ENCODE measurements around the gene NEGR1.
"Not testable (repeated sequence)": the region's sequence is repeated elsewhere in the genome, so short reads cannot be mapped to it uniquely, and the experiment has no call there.

The NEGR1 gene

DNA sequence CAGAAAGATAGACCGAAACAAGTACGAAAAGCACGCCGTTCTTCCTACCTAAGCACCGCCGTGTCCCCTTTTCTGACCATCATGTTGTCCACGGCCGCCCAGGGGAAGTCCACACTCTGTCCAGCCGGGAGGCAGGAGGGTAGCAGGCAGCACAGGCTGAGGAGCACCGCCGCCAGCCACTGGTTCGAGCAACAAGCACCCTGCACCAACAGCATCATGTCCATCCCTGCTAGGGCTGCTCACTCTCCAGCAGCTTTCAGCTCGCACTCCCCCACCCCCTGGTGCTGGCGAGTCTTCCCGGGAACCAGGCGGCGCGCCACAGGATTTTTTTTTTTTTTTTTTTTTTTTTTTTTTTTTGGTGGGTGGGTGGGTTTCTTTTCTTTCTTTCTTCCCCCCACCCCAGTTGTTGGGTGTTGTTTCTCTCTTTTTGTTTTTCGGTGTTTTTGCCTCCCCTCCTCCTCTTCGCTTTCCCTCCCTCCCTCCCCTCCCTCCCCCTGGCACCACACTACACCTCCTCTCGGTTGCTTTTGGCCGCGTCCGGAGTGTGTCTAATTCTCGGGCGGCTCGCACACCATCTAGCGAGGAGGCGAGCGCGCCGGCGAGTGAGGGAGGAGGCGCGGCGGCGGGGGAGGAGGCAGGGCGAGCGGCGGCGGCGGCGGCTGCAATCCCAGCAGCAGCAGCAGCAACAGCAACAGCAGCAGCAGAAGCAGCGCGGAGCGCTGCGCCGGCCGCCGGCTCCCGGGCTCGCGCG is at the start of gene NEGR1:
Gene NEGR1 (minus strand): TSS at position 269 of the 751 bp plus-strand sequence.
- peak; percentile 25 for DNase-seq (ENCODE audit: low read depth)

DNA sequence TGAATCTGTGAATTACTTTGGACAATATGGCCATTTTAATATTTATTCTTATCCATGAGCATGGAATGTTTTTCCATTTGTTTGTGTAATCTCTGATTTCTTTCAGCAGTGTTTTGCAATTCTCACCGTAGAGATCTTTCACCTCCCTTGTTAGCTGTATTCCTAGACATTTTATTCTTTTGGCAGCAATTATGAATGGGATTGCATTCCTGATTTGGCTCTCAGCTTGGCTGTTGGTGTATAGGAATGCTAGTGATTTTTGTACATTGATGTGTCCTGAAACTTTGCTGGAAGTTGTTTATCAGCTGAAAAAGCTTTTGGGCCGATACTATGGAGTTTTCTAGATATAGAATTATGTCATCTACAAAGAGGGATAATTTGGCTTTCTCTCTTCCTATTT is 44.2 kb upstream of the NEGR1 start:
- no peak for DNase-seq (ENCODE audit: low read depth)

DNA sequence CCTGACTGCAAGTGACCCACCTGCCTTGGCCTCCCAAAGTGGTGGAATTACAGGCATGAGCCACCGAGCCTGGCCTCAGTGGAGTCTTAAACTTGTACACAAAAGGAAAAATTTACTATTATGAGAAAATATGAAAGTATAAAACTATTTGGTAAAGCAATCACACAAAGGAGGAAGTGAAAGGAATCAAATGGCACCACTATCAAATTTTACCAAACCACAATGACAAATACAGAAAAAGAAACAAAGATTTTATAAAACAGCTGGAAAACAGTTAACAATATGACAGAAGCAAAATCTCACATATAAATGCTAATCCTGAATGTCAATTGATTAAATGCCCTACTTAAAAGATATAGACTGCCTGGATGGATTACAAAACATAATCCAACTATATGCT is 42.1 kb upstream of the NEGR1 start:
- DNase-seq (ENCODE audit: low read depth), result no peak

DNA sequence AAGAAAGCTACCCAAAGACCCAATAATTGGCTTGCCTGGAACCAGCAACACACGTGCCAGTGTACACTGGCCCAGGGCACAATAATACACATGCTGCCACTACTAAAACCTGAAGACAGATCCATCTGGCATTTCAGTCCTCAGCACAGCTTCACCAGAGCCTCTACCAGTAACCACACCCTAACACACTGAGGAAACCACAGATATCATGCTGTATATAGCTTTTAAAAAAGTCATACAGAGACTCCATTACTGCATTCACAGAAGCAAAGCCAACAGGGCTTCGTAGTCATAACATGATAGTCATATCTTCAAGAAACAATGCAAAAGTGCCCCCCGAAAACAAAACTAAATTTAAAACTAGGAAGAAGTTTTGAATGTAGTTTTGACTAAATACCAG is 40.6 kb upstream of the NEGR1 start:
- DNase-seq (ENCODE audit: low read depth), result no peak

DNA sequence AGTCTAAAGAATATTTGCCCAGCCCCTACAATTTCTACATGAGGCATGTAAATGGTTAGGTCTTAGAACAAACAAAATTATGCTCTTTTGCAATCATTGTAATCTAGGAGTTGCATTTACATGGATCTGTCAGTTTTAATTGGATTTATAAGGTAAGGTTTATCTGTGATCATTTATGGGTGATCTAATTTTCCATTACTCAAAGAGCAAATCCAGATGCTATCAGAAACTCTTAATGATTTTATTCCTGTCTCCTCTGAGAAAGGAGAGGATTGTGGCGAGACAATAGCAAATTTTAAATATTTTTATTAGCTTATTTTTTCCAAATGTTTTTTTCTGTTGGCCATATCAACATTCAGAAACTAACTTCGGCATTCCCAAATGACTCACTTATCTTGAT is 14.2 kb upstream of the NEGR1 start:
- no peak for DNase-seq (ENCODE audit: low read depth)

DNA sequence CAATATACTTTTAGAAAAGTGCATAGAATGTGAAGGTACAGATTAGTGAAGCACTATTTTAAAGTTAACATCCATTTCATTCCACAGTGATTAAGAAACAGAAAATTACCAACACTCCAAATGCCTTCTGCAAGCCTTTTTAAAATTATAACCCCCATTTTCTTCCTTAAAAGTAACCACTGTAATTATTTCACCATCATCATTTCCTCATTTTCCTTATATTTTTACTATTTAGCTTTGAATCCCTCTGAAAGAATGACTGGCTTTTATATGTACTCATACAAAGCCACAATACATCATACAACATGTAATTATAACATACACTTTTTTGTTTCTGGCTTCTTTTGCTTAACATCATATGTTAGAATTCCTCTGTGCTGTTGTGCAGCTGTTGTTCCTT is 6.5 kb upstream of the NEGR1 start:
- no peak for DNase-seq (ENCODE audit: low read depth)

DNA sequence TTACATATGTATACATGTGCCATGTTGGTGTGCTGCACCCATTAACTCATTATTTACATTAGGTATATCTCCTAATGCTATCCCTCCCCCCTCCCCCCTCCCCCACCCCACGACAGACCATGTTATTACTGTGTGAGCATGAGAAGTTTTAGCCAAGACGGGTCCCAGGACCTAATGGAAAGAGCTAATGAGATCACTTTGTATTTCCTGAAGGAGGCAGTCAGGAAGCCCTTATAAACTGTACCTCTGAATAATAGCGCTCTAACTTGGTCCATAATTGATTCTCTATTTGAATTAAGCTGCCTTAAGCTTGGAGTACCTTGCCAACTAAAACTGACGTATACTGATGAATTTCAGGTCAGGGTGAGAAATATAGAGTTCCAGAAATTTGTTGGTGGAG is 4.1 kb upstream of the NEGR1 start:
- DNase-seq (ENCODE audit: low read depth), result no peak

DNA sequence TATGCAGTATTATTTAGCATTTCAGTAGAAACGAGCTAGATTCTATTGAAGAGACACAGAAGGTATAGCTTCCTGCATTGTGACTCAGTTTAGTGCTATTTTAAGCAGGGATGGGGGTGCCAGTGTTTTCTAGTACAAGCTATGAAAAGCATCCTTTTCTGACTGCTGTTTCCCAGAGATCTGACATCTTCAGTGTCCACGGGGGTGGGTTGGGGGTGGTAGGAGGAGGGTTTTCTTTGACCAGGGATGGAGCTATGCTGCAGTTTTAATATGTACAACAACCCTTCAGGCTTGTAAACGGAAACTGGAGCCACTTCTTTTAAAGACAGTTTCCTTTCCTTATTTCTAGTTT is 2.7 kb upstream of the NEGR1 start:
- DNase-seq (ENCODE audit: low read depth), result no peak

- DNase-seq (ENCODE audit: low read depth), result no peak
These were observed 2.2 kb upstream of the NEGR1 start for GRCh38 chr1:72284348-72285073.

- DNase-seq (ENCODE audit: low read depth), result no peak
These were observed 1.7 kb upstream of the NEGR1 start for GRCh38 chr1:72284084-72284347.

GRCh38 chr1:72283307-72284083 is 1.2 kb upstream of the NEGR1 start:
- no peak for DNase-seq (ENCODE audit: low read depth)

DNA sequence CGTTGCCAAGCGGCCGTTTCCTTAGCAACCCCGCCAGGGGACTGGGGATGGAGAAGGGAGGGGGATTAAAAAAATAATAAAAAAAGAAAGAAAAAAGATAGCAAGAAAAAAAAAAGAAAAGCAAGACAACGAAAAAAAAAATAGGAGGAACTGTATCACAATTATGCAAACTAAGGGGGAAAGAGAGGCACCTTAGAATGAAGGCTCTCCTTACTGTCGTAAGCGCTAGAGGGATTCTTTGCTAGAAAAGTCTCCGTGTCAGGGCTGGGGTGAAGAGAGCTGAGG is 625 bp upstream of the NEGR1 start:
- no peak for DNase-seq (ENCODE audit: low read depth)

- DNase-seq (ENCODE audit: low read depth), result no peak
These were observed 585 bp downstream of the NEGR1 start for GRCh38 chr1:72281637-72282270.

GRCh38 chr1:72281144-72281543 is 1.2 kb downstream of the NEGR1 start:
- DNase-seq (ENCODE audit: low read depth), result no peak

DNA sequence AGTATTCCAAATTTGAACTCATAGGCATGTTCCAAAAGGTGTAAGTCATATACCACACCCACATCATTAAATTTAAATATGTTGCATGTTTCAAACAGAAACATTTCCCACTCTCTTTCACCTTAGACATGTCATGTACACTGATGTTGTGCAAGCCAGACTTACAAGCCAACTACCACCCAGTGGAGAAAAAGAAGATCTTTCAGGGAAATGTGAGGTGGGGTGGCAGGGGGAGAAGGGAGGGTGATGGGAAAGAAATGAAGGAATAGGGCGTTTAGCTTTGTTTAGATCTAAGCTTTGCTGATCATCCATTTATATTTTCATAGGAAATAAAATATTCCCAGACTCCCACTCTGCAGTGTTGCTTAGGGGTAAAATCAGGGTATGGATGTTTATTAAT is 1.6 kb downstream of the NEGR1 start:
- DNase-seq (ENCODE audit: low read depth), result no peak

DNA sequence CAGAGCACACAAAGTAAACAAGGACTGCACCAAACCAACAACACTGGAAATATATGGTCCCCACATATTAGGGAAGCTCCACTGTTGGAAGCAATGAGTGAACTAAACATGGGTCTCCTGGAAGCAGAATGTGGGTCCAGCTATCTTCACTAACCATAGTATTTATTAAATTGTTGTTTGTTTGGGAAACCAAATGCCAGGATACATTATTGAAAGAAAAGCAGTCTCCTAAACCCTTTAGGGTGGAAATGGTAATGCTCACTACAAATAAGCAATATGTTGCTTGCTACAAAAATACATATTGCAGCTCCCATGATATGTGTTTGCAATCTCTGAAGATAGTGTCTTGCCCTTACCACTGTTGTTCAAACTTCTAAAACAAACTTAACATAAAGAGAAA is 2.2 kb downstream of the NEGR1 start:
- DNase-seq (ENCODE audit: low read depth), result no peak

- no peak for DNase-seq (ENCODE audit: low read depth)
These were observed 3.9 kb downstream of the NEGR1 start for GRCh38 chr1:72278461-72278860.

GRCh38 chr1:72271555-72272085 is 10.7 kb downstream of the NEGR1 start:
- no peak for DNase-seq (ENCODE audit: low read depth)

DNA sequence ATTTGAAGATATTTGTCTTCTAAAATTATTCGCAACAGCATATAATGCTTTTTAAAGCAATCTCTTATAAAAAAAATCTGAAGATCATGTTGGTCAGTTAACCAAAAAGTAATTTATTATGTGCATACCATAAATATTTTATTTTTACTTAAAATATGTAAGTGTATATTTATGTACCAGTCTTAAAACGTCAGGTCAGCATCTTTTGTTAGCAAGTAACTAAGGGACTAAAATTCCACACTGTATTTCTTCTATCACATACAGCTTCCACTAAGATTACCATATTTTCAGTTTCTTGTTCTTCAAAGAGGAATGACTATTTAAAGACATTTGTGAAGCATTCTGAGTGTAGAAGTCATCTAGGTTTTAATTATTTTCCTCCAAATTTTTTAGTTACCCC is 19.6 kb downstream of the NEGR1 start:
- no peak for DNase-seq (ENCODE audit: low read depth)

GRCh38 chr1:72253132-72253531 is 29.2 kb downstream of the NEGR1 start:
- no peak for DNase-seq (ENCODE audit: low read depth)

DNA sequence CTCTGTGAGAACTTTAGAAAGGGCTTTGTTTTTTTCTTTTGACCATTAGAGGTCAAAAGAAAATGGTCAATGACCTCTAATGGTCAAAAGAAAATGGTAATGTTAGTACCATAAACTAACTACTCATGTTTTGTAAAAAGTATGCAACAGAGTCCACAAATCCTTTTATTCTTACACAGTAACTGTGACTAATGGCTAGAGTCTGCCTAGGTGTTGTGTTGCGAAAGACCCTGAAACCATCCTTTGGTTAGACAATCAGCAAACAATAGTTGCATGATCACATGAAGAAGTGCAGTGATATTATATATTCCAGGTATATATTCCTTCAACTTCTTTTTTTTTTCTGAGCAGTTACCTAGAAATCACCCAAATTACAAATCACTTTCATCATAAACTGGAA is 40.9 kb downstream of the NEGR1 start:
- no peak for DNase-seq (ENCODE audit: low read depth)

DNA sequence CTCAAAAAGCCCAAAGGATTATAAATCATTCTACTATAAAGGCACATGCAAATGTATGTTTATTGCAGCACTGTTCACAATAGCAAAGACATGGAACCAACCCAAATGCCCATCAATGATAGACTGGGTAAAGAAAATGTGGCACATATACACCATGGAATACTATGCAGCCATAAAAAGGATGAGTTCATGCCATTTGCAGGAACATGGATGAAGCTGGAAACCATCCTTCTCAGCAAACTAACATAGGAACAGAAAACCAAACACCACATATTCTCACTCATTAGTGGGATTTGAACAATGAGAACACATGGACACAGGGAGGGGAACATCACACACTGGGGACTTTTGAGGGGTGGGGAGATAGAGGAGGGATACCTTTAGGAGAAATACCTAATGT is 46.4 kb downstream of the NEGR1 start:
- not testable (repeated sequence) for DNase-seq (ENCODE audit: low read depth)

GRCh38 chr1:72235062-72235461 is 47.3 kb downstream of the NEGR1 start:
- no peak for DNase-seq (ENCODE audit: low read depth)
